ENCODE measurements around the gene ACSF3. TPM values are rescaled to one million over a fixed set of nuclear protein-coding genes. Genes with fewer than 3 reads are reported as not detected.

Gene ACSF3
- total RNA-seq, 1 experiment from 2014 or later, result 74.5 TPM

GRCh38 chr16:89144681-89145080 lies 51.0 kb downstream of the ACSF3 start:
- no TSS peak for BruUV-seq (replicated peaks)
- H3K9ac ChIP-seq (ENCODE audit: low read length), result no peak overlapping the region
- no peaks in the 10 kb centered on the region for H3K9me2 ChIP-seq (ENCODE audit: insufficient read depth)
- ATAC-seq (no peak), DNase-seq (ENCODE audit: low read depth, low spot score) (no peak)
- CTCF ChIA-PET, result no interaction called here
- H3K4me3 ChIP-seq (replicated peaks in 1 of 2; ENCODE audit: low read depth in 1 of 2, low read length in 2 of 2), result no peak overlapping the region
- POLR2A ChIA-PET, result no interaction called here
- intact Hi-C loops (cut with micrococcal nuclease), result no loop called here
- no peaks in the 10 kb centered on the region for H3K27me3 ChIP-seq (ENCODE audit: insufficient read depth, low read length)
- no peak overlapping the region; the same call in 1 of the 2 replicates for H3K27ac ChIP-seq (ENCODE audit: low read depth, low read length)
- no peaks in the 10 kb centered on the region for H3K79me2 ChIP-seq (ENCODE audit: insufficient read depth, low read length)
- TF ChIP-seq CBX3 (IDR thresholded peaks at IDR 0.05; ENCODE audit: low read depth) (no peak), EGR1 (IDR thresholded peaks at IDR 0.05; ENCODE audit: low read depth) (no peak), ELF1 (IDR thresholded peaks at IDR 0.05; ENCODE audit: borderline replicate concordance, low read depth) (no peak), EZH2 (IDR thresholded peaks at IDR 0.05) (no peak), CEBPB (IDR thresholded peaks at IDR 0.05; ENCODE audit: low read depth) (no peak), SRF (IDR thresholded peaks at IDR 0.05; ENCODE audit: low read depth) (no peak), POLR2A (IDR thresholded peaks at IDR 0.05; ENCODE audit: borderline replicate concordance, extremely low read depth, insufficient read depth, insufficient read length) (no peak), YY1 (IDR thresholded peaks at IDR 0.05; ENCODE audit: extremely low read depth, insufficient replicate concordance, low read depth, low read length) (no peak), SIN3A (IDR thresholded peaks at IDR 0.05; ENCODE audit: low read depth) (no peak), POLR2AphosphoS5 (IDR thresholded peaks at IDR 0.05; ENCODE audit: low read depth, low read length) (no peak), RAD21 (IDR thresholded peaks at IDR 0.05; ENCODE audit: low read depth) (no peak), JUND (IDR thresholded peaks at IDR 0.05) (no peak), SP1 (IDR thresholded peaks at IDR 0.05; ENCODE audit: low read depth) (no peak), FOSL1 (IDR thresholded peaks at IDR 0.05; ENCODE audit: low read depth) (no peak)
- TF ChIP-seq, protein P1, sequence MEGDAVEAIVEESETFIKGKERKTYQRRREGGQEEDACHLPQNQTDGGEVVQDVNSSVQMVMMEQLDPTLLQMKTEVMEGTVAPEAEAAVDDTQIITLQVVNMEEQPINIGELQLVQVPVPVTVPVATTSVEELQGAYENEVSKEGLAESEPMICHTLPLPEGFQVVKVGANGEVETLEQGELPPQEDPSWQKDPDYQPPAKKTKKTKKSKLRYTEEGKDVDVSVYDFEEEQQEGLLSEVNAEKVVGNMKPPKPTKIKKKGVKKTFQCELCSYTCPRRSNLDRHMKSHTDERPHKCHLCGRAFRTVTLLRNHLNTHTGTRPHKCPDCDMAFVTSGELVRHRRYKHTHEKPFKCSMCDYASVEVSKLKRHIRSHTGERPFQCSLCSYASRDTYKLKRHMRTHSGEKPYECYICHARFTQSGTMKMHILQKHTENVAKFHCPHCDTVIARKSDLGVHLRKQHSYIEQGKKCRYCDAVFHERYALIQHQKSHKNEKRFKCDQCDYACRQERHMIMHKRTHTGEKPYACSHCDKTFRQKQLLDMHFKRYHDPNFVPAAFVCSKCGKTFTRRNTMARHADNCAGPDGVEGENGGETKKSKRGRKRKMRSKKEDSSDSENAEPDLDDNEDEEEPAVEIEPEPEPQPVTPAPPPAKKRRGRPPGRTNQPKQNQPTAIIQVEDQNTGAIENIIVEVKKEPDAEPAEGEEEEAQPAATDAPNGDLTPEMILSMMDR (IDR thresholded peaks at IDR 0.05 in 2 of 3, conservative IDR thresholded peaks at IDR 0.05 in 1 of 3; ENCODE audit: borderline replicate concordance in 1 of 3, insufficient read depth in 1 of 3, low read depth in 2 of 3, low read length in 2 of 3), result no peak
- TF ChIP-seq, protein P2, sequence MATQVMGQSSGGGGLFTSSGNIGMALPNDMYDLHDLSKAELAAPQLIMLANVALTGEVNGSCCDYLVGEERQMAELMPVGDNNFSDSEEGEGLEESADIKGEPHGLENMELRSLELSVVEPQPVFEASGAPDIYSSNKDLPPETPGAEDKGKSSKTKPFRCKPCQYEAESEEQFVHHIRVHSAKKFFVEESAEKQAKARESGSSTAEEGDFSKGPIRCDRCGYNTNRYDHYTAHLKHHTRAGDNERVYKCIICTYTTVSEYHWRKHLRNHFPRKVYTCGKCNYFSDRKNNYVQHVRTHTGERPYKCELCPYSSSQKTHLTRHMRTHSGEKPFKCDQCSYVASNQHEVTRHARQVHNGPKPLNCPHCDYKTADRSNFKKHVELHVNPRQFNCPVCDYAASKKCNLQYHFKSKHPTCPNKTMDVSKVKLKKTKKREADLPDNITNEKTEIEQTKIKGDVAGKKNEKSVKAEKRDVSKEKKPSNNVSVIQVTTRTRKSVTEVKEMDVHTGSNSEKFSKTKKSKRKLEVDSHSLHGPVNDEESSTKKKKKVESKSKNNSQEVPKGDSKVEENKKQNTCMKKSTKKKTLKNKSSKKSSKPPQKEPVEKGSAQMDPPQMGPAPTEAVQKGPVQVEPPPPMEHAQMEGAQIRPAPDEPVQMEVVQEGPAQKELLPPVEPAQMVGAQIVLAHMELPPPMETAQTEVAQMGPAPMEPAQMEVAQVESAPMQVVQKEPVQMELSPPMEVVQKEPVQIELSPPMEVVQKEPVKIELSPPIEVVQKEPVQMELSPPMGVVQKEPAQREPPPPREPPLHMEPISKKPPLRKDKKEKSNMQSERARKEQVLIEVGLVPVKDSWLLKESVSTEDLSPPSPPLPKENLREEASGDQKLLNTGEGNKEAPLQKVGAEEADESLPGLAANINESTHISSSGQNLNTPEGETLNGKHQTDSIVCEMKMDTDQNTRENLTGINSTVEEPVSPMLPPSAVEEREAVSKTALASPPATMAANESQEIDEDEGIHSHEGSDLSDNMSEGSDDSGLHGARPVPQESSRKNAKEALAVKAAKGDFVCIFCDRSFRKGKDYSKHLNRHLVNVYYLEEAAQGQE (IDR thresholded peaks at IDR 0.05; ENCODE audit: low read depth), result no peak
- TF ChIP-seq, protein P3, sequence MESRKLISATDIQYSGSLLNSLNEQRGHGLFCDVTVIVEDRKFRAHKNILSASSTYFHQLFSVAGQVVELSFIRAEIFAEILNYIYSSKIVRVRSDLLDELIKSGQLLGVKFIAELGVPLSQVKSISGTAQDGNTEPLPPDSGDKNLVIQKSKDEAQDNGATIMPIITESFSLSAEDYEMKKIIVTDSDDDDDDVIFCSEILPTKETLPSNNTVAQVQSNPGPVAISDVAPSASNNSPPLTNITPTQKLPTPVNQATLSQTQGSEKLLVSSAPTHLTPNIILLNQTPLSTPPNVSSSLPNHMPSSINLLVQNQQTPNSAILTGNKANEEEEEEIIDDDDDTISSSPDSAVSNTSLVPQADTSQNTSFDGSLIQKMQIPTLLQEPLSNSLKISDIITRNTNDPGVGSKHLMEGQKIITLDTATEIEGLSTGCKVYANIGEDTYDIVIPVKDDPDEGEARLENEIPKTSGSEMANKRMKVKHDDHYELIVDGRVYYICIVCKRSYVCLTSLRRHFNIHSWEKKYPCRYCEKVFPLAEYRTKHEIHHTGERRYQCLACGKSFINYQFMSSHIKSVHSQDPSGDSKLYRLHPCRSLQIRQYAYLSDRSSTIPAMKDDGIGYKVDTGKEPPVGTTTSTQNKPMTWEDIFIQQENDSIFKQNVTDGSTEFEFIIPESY (IDR thresholded peaks at IDR 0.05; ENCODE audit: extremely low read depth, insufficient replicate concordance, low read length), result no peak
- RAD21 ChIA-PET (ENCODE audit: low non-redundant PET in 1 of 2, low total read pairs in 2 of 2, uncharacterized antibody in 2 of 2, unreplicated experiment in 2 of 2), result no interaction called here
- no peak overlapping the region for H2AFZ ChIP-seq (ENCODE audit: low read depth, low read length, poor library complexity, severe bottlenecking)
- H3K4me1 ChIP-seq (ENCODE audit: control insufficient read depth in 1 of 2, insufficient read depth in 2 of 2, low read length in 2 of 2), result no peaks in the 10 kb centered on the region
- no peaks in the 10 kb centered on the region for H4K20me1 ChIP-seq (ENCODE audit: insufficient read depth)
- peaks cover 12 to 25% of the 10 kb centered on the region in 2 experiments for H3K36me3 ChIP-seq (ENCODE audit: control insufficient read depth in 1 of 2, insufficient read depth in 2 of 2, low read length in 2 of 2)
- H3K4me2 ChIP-seq (ENCODE audit: low read length), result no peak overlapping the region
- H3K9me3 ChIP-seq (ENCODE audit: control insufficient read depth in 1 of 2, insufficient read depth in 1 of 2, low read depth in 1 of 2, low read length in 2 of 2), result peaks cover 0 to 13% of the 10 kb centered on the region in 2 experiments; a peak in 1 of 4 replicates
